Urinary bladder (tissue), 4 donors: Measurements from ENCODE around the gene CNTNAP3B. TPM values are rescaled to one million over a fixed set of nuclear protein-coding genes. Genes with fewer than 3 reads are reported as not detected.
"Not testable (repeated sequence)": the region's sequence is repeated elsewhere in the genome, so short reads cannot be mapped to it uniquely, and the experiment has no call there.

ENCODE experiments used
- DNase-seq: peaks from one replicate; pipeline ENCODE4 v3.0.0-alpha.2; 2015; ENCODE audit errors: extremely low spot score
- H3K27ac ChIP-seq: one replicate; pipeline ENCODE4 v1.5.1; 2013; ENCODE audit warnings: low read depth, mild to moderate bottlenecking, moderate library complexity
- H3K36me3 ChIP-seq: one replicate; pipeline ENCODE4 v1.6.1; 2013; ENCODE audit warnings: mild to moderate bottlenecking, moderate library complexity; ENCODE audit not compliant: insufficient read depth
- H3K4me1 ChIP-seq: one replicate; pipeline ENCODE4 v1.6.1; 2013; ENCODE audit warnings: mild to moderate bottlenecking, moderate library complexity; ENCODE audit not compliant: insufficient read depth
- H3K4me3 ChIP-seq: one replicate; pipeline ENCODE4 v1.5.1; 2013; ENCODE audit warnings: low read depth, low read length
- WGBS: extraction: QIAGEN DNeasy Blood & Tissue Kit; methylation state at CpG from one replicate; pipeline ENCODE4 v1.1.7; 2013; 5-methylcytosine and 5-hydroxymethylcytosine counted together
- polyA plus RNA-seq: library from polyadenylated mRNA; stranded (reverse); fragments of 200-250 nt; gene quantifications from one replicate; pipeline ENCODE4 v1.2.3, GENCODE V29; 2013
- total RNA-seq: library from RNA; depleted of rRNA; stranded (reverse); fragments of >200 nt; gene quantifications from one replicate; pipeline ENCODE4 v1.2.3, GENCODE V29; 2014
- donor health status: healthy with polysubstance abuse.
- donor health status: healthy.

The CNTNAP3B gene
- total and polyA plus RNA-seq, 2 donors: 14.0 to 50.2 TPM

DNA sequence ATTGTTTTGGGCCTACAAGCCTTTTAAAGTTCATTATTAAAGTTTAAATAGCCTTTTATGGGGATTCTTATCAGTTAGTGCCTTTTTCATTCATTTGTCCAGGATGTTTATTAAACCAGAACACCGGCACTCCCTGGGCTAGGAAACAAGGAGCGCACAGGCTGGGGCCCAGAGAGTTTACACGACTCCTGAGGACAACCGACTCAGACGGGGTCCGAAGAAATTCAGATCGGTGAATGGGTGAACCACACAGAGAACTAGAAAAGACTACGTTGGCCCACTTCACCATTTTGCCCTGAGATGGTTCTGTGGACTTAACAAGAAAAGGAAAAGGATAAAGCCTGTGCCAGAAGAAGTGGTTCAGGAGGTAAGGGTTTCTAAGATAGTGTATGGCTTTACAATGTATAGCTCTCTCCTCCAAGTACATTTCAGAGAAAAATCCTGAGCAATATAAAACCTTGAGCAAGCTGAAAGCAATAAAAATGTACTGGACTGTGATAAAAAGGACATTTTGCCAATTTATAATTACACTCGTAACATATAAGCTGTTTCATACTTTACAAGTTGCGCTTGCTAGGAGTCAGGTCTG, 84.7 kb downstream of the CNTNAP3B start:
- H3K4me3 ChIP-seq, DNase-seq, H3K36me3 ChIP-seq, H3K4me1 ChIP-seq, H3K27ac ChIP-seq: not testable (repeated sequence)
- 70% methylated on average over 10 of the region's 10 CpGs for WGBS

DNA sequence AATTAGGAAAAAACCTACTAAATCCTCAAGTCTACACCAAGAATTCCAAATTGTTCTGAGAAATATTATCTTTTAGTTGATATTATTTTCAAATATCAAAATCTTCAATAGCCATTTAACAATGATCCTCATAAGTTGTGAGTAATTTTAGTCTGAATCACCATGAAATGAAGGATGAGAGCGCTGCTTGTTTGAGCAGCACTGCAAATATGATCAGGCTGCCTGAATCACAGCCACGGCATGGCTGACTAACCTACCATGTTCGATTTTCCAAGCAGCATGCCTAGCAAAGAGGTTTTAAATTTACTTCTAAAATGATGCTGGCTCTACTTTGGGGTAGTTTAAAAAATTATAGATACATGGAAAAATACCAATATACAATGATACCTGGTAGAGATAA, 95.7 kb downstream of the CNTNAP3B start:
- DNase-seq, H3K36me3 ChIP-seq, H3K4me3 ChIP-seq, H3K4me1 ChIP-seq, H3K27ac ChIP-seq: not testable (repeated sequence)
- no CpG with 5 or more reads among the region's 3 CpGs for WGBS

DNA sequence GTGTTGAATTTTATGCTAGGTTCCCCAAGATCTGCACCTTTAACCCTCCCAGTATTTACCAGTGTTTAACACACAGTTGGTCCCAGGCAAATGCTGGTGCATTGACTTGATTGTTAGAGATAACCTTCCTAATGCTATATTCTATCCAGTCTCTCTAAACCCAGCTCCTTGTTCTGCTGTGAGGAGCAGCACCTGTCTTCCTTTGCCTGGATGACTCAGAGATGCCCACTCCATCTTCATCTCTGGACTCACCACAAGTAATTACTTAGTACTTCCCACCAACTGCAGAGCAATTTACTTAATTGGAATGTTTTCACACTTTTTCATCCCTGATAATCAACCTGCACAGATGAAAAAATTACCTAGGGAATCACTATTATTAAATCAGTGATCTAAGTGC, 108.6 kb downstream of the CNTNAP3B start:
- not testable (repeated sequence) for H3K4me1 ChIP-seq, H3K4me3 ChIP-seq, H3K36me3 ChIP-seq, DNase-seq, H3K27ac ChIP-seq

DNA sequence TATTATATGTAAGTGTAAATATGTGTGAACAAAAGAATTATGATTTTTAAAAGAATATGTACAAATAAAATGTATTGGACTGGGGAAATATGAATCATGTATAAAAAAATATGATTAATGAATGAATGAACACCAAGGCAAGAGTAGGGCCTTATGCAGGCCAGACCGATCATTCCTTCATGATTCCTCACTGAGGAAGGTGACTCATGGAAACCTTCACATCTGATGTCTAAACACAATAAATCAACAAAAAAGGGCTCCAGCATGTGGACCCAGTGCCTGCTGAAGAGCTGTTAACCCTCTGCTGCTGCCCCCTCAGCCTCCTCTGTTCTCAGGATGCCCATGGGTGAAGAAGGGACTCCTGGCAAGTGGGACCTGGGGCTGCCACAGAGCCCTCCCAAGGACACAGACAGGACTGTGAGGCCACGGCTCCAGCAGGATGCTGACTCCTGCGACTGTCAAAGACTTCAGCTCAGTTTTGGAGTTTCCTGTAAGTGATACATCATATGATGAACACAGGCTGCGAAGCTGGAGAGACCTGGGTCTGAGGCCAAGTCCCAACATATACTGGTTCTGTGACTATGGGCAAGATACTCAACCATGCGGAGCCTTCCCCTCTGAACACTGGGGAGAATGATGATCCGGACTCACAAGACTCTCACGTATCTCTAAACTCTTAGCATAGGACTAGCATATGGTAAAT, 110.9 kb downstream of the CNTNAP3B start:
- H3K27ac ChIP-seq, H3K4me1 ChIP-seq, H3K36me3 ChIP-seq, H3K4me3 ChIP-seq, DNase-seq: not testable (repeated sequence)
- 86% methylated on average over 7 of the region's 7 CpGs for WGBS

DNA sequence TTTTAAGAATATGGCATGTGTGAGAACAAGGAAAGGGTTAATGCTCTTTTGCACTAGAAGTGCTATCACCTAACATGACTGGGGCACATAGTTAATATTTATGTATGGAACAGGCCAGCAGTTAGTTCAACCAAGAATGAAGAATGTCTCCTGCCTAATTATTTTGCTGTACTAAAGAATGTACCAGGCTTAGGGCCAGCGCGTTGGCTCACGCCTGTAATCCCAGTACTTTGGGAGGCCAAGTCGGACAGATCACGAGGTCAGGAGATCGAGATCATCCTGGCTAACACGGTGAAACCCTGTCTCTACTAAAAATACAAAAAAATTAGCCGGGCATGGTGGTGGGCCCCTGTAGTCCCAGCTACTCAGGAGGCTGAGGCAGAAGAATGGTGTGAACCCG, 114.9 kb downstream of the CNTNAP3B start:
- H3K27ac ChIP-seq, H3K4me3 ChIP-seq, H3K4me1 ChIP-seq, H3K36me3 ChIP-seq, DNase-seq: not testable (repeated sequence)
- 49% methylated on average over 7 of the region's 9 CpGs for WGBS

DNA sequence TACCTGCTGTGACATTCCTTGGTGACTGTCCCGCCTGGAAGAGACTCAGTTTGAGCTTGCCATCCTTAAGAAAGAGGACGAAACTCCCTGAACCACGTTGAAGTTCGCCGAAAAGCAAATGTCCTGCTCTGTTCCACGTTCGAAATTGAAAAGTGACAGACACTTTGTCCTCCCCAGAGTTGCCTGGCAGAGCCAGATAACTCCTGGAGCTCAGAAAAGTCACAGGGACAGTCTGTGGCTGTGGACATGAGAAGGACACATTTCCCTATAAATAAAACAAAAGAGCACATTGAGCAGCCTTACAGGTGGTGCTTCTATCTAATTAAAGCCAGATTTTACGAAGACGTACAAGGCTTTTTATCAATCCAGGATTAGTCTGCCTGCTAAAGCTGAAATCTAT, 137.6 kb downstream of the CNTNAP3B start:
- H3K4me1 ChIP-seq, H3K4me3 ChIP-seq, DNase-seq, H3K27ac ChIP-seq, H3K36me3 ChIP-seq: not testable (repeated sequence)
- WGBS: no CpG with 5 or more reads among the region's 9 CpGs

DNA sequence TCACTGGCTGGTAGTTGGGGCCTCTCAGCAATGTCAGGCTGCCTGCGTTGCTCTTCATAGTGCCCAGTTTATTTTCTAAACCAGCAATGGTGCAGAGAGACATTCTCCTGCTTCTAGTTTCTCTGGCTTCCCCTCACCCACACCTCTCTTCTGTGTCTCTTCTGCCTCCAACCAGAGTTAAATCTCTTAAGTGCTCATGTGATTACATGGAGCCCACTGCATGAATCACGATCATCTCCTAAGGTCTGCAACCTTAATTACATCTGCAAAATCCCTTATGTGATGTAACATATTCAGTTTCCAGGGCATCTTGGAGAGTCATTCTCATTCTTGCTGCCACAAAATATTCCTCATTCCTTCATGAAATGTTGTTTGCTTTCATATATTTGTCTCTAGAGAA, 149.0 kb downstream of the CNTNAP3B start:
- H3K36me3 ChIP-seq, DNase-seq, H3K4me3 ChIP-seq, H3K4me1 ChIP-seq, H3K27ac ChIP-seq: not testable (repeated sequence)
- no CpG with 5 or more reads among the region's 2 CpGs for WGBS

DNA sequence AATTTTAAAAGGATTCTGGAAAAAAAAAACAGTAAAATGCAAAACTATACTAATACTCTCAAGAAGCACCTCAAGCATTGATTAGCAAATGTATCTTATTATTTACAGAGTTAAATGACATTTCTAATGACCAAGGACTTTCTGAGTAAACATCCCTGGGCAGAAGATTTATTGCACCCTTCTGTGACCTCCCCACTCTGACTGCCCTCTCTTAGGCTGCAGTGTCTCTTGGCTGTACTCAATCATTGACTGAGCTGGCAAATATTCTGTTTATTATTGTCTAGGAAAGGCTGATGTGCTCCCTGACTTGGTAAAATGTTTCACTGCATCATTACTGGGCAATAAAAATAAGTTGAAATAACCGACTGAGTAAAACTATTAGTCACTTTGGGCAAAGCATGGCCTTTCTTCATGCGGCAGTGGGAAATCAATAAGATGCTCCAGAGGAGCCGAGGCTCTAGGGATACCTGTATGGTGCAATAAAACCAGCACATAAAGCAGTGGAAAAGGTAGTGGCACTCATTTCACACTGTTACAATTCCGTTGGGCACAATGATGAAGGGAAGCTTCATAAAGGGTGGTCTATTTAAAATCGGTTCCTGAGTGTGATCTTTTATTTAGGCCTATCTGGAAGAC, 151.1 kb downstream of the CNTNAP3B start:
- not testable (repeated sequence) for H3K4me1 ChIP-seq, H3K4me3 ChIP-seq, H3K27ac ChIP-seq, DNase-seq, H3K36me3 ChIP-seq
- WGBS: no CpG with 5 or more reads among the region's 5 CpGs

DNA sequence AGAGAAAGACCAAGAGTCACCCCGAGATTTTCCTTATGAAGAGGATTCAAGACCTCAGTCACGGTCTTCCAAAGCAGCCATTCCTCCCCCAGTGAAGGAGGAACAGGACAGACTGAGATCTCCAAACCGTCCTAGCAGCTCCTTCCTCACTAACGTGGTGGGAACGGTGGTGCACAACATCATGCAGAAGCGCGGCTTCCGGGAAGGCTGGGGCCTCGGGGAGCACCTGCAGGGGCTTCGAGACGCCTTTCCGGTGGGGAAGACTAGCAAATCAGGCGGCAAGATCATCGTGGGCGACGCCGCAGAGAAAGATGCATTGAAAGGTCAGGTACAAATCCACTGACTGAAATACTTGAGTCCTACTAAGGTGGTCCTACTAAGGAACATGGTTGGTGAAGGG, 154.3 kb downstream of the CNTNAP3B start:
- not testable (repeated sequence) for DNase-seq, H3K36me3 ChIP-seq, H3K4me3 ChIP-seq, H3K27ac ChIP-seq, H3K4me1 ChIP-seq
- WGBS: 94% methylated on average over 15 of the region's 17 CpGs

DNA sequence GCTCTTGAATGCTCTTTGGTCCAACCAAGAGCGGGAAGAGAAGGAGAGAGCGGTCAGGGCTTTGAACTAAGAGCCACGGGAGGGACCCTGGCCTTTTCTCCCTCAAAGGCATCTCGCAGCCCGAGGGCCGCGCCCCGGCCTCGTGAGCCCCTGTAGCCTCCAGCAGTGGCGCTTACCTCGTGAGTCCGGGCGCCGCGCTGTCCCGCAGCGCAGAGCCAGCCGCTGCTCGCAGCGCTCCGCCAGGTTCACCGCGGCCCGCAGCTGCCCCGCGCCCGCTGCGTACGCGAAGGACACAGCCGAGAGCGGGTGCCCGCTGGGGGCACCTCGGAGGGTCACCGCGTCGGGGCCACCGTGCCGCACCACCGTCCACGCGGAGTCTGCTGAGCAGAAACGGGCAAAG, 176.2 kb downstream of the CNTNAP3B start:
- H3K36me3 ChIP-seq, H3K4me3 ChIP-seq, DNase-seq, H3K27ac ChIP-seq, H3K4me1 ChIP-seq: not testable (repeated sequence)
- 39% methylated on average over 43 of the region's 43 CpGs for WGBS

DNA sequence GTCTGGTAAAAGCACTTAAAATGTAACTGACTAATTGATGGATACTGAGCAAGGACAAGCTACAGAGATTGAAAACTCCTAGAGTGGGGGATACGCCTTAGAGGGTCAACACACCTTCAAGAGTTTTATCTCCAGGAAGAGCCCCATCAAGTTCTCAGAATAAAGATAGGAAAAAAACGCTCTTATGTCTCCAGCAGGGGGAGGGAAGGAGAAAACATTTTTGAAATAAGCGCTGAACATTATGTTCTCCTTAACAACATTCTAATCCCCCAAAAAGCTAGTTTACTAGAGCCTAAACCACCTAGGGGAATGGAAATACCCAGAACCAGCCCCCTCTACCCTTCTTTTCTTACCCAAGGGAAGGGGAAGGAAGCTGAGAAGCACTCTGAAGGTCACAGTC, 187.5 kb downstream of the CNTNAP3B start:
- H3K27ac ChIP-seq, H3K36me3 ChIP-seq, H3K4me3 ChIP-seq, H3K4me1 ChIP-seq, DNase-seq: not testable (repeated sequence)
- 87% methylated on average over 3 of the region's 3 CpGs for WGBS

DNA sequence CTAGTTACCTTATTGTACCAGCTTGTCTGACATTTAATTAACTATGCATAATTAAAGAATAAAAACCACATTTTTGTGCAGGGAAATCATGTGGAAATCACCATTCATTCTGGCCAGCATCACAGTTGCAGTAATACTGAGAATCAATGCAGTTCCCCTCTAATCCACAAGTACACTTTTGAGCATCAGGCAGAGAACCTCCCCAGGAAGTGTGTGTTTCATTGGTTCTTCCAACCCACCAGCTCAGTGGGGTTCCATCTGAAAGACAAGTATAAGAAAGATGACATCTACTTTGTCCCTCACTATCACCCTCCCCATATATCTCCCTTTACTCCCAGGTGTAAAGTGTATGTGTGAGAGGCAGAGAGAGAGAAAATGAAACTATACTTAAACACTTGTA, 191.1 kb downstream of the CNTNAP3B start:
- not testable (repeated sequence) for H3K4me1 ChIP-seq, H3K4me3 ChIP-seq, H3K36me3 ChIP-seq, DNase-seq, H3K27ac ChIP-seq

DNA sequence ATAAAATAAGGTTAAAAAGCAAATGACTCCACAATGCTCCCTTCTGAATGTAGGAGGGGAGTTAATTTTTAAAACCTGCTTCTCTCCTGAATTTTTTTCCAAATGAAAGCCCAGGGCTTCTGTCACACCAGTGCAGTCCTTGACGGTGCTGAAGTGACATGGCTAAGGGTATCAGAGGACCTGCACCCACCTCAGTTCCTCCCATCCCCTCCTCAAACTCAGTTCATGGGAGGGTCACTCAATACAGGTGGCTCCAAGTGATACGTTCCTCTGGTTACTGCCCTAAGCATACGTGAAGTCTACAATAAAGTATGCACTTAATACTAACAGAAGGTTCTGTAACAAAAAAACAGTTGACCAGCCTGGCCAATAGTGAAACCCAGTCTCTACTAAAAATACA, 193.5 kb downstream of the CNTNAP3B start:
- not testable (repeated sequence) for H3K27ac ChIP-seq

DNA sequence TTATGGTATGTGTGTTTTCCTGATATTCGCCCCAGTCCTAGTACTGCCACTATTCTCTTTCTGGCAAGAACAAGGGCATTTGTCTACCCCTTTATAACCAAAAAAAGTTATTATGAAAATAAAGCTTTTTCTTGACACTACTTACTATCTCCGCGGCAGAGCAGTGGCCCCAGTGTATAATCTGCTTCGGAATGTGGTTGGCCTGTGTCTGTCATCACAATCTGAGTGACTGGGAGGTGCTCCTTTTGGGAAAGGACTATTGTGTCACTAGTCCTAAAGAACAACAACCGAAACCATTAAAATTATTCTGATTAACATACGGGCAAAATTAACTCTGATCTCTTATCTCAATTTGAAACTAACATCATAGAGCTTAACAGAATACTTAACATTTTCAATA, 200.1 kb downstream of the CNTNAP3B start:
- not testable (repeated sequence) for H3K36me3 ChIP-seq, H3K4me3 ChIP-seq, DNase-seq, H3K27ac ChIP-seq, H3K4me1 ChIP-seq
- WGBS: 57% methylated on average over 5 of the region's 6 CpGs

More for the DNA sequence above, 193.5 kb downstream of the CNTNAP3B start:
- not testable (repeated sequence) for H3K4me1 ChIP-seq, DNase-seq, H3K4me3 ChIP-seq, H3K36me3 ChIP-seq
- 73% methylated on average over 3 of the region's 3 CpGs for WGBS
